HG03095 (cell line): ENCODE data around the gene TBC1D19.
"Not testable (repeated sequence)": the region's sequence is repeated elsewhere in the genome, so short reads cannot be mapped to it uniquely, and the experiment has no call there.

Experiments
- ATAC-seq: cut with Tn5 transposase; IDR thresholded peaks from one replicate; pipeline ENCODE4 v1.9.1; 2021; ENCODE audit warnings: moderate library complexity; ENCODE audit not compliant: unreplicated experiment

TBC1D19 gene

GRCh38 chr4:26679040-26679695 is 95.3 kb downstream of the TBC1D19 start:
- not testable (repeated sequence) for ATAC-seq

GRCh38 chr4:26682436-26682835 is 98.6 kb downstream of the TBC1D19 start:
- ATAC-seq, result no peak

GRCh38 chr4:26685250-26685649 is 101.4 kb downstream of the TBC1D19 start:
- no peak for ATAC-seq

- no peak for ATAC-seq
Observed at GRCh38 chr4:26687728-26688127, 103.8 kb downstream of the TBC1D19 start.

- no peak for ATAC-seq
Observed at GRCh38 chr4:26690506-26690905, 106.6 kb downstream of the TBC1D19 start.

- no peak for ATAC-seq
Observed at GRCh38 chr4:26692014-26692726, 108.3 kb downstream of the TBC1D19 start.

GRCh38 chr4:26694131-26694530 is 110.2 kb downstream of the TBC1D19 start:
- ATAC-seq, result not testable (repeated sequence)

- ATAC-seq, result no peak
Observed at GRCh38 chr4:26700110-26700509, 116.2 kb downstream of the TBC1D19 start.

GRCh38 chr4:26701095-26701494 is 117.2 kb downstream of the TBC1D19 start:
- no peak for ATAC-seq

- no peak for ATAC-seq
Observed at GRCh38 chr4:26701786-26702227, 117.9 kb downstream of the TBC1D19 start.

GRCh38 chr4:26707342-26707741 is 123.5 kb downstream of the TBC1D19 start:
- ATAC-seq, result no peak

- no peak for ATAC-seq
Observed at GRCh38 chr4:26709246-26709645, 125.4 kb downstream of the TBC1D19 start.

GRCh38 chr4:26713563-26714151 is 129.8 kb downstream of the TBC1D19 start:
- ATAC-seq, result no peak

- ATAC-seq, result no peak
Observed at GRCh38 chr4:26715636-26716242, 131.9 kb downstream of the TBC1D19 start.

GRCh38 chr4:26717332-26717731 is 133.4 kb downstream of the TBC1D19 start:
- ATAC-seq, result no peak

- ATAC-seq, result no peak
Observed at GRCh38 chr4:26719954-26720552, 136.2 kb downstream of the TBC1D19 start.

- no peak for ATAC-seq
Observed at GRCh38 chr4:26721685-26722084, 137.8 kb downstream of the TBC1D19 start.

- ATAC-seq, result peak; percentile 90
Observed at GRCh38 chr4:26723216-26723615, 139.3 kb downstream of the TBC1D19 start.

- ATAC-seq, result no peak
Observed at GRCh38 chr4:26724534-26724933, 140.7 kb downstream of the TBC1D19 start.

GRCh38 chr4:26726655-26727387 is 142.9 kb downstream of the TBC1D19 start:
- ATAC-seq, result no peak

GRCh38 chr4:26727844-26728243 is 144.0 kb downstream of the TBC1D19 start:
- no peak for ATAC-seq
